DMS79 treated with DMSO at 0.1 percent for 48 hours (cell line): ENCODE results near the gene MSN.
"Not testable (repeated sequence)": the region's sequence is repeated elsewhere in the genome, so short reads cannot be mapped to it uniquely, and the experiment has no call there.

ENCODE experiments used
- DNase-seq: peaks from one replicate; lab custom pipeline; 2025; lab: John Stamatoyannopoulos, UW

MSN gene

GRCh38 chrX:65667503-65668376 lies at the start of gene MSN:
TSS of gene MSN (plus strand) at chrX:65667654. CDS start at chrX:65667842, 188 bp downstream.
- DNase-seq: peak; percentile 15

GRCh38 chrX:65620096-65620705 lies 47.3 kb upstream of the MSN start:
- DNase-seq: not testable (repeated sequence)

GRCh38 chrX:65630771-65631170 lies 36.7 kb upstream of the MSN start:
- DNase-seq: no peak

GRCh38 chrX:65633826-65634225 lies 33.6 kb upstream of the MSN start:
- DNase-seq: no peak

GRCh38 chrX:65634732-65635131 lies 32.7 kb upstream of the MSN start:
- no peak for DNase-seq

- no peak for DNase-seq
Observed at GRCh38 chrX:65635378-65635777, 32.1 kb upstream of the MSN start.

- DNase-seq: no peak
Observed at GRCh38 chrX:65635822-65636221, 31.6 kb upstream of the MSN start.

- DNase-seq: not testable (repeated sequence)
Observed at GRCh38 chrX:65636261-65636660, 31.2 kb upstream of the MSN start.

GRCh38 chrX:65637335-65637734 lies 30.1 kb upstream of the MSN start:
- no peak for DNase-seq

GRCh38 chrX:65642914-65643491 lies 24.5 kb upstream of the MSN start:
- no peak for DNase-seq

- DNase-seq: no peak
Observed at GRCh38 chrX:65643531-65644052, 23.9 kb upstream of the MSN start.

- DNase-seq: no peak
Observed at GRCh38 chrX:65644621-65645289, 22.7 kb upstream of the MSN start.

GRCh38 chrX:65647801-65648200 lies 19.7 kb upstream of the MSN start:
- no peak for DNase-seq

GRCh38 chrX:65652098-65652497 lies 15.4 kb upstream of the MSN start:
- no peak for DNase-seq

- DNase-seq: not testable (repeated sequence)
Observed at GRCh38 chrX:65657009-65657441, 10.4 kb upstream of the MSN start.

- no peak for DNase-seq
Observed at GRCh38 chrX:65657659-65658058, 9.8 kb upstream of the MSN start.

- no peak for DNase-seq
Observed at GRCh38 chrX:65658229-65658628, 9.2 kb upstream of the MSN start.

GRCh38 chrX:65667157-65667502 lies 324 bp upstream of the MSN start:
- DNase-seq: no peak

GRCh38 chrX:65668377-65669310 lies 1.2 kb downstream of the MSN start:
- DNase-seq: peak; percentile 13

GRCh38 chrX:65671286-65671685 lies 3.8 kb downstream of the MSN start:
- DNase-seq: no peak

GRCh38 chrX:65671966-65672365 lies 4.5 kb downstream of the MSN start:
- DNase-seq: no peak
